Central memory CD4-positive, alpha-beta T cell (primary cell): ENCODE results near the gene UBALD1.

Experiments
- DNase-seq: peaks from one replicate; pipeline ENCODE4 v3.0.0; 2022

Gene UBALD1

DNA sequence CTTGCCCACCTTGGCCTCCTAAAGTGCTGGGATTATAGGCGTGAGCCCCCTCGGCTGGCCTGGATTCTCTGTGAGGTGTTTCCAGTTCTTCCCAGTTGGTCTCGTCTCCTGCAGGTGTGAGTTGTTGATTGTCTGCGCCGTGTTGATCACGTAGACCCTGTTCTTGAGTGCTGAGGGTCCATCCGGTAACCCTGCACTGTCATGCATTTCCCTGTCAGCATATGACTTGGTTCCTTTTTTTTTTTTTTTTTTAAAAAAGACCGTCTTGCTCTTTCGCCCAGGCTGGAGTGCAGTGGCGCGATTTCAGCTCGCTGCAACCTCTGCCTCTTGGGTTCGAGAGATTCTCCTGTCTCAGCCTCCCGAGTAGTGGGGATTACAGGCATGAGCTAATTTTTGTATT is 27.2 kb upstream of the UBALD1 start:
- no peak for DNase-seq

DNA sequence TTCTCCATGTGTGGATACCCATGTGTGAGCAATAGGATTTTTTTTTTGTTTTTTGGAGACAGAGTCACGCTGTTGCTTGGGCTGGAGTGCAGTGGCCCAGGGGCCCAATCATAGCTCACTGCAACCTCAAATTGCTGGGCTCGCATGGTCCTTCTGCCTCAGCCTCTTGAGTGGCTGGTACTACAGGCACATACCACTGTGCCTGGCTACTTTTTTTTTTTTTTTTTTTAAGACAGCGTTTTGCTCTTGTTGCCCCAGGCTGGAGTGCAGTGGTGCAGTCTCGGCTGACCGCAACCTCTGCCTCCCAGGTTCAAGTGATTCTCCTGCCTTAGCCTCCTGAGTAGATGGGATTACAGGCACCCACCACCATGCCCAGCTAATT is 26.6 kb upstream of the UBALD1 start:
- DNase-seq = no peak

DNA sequence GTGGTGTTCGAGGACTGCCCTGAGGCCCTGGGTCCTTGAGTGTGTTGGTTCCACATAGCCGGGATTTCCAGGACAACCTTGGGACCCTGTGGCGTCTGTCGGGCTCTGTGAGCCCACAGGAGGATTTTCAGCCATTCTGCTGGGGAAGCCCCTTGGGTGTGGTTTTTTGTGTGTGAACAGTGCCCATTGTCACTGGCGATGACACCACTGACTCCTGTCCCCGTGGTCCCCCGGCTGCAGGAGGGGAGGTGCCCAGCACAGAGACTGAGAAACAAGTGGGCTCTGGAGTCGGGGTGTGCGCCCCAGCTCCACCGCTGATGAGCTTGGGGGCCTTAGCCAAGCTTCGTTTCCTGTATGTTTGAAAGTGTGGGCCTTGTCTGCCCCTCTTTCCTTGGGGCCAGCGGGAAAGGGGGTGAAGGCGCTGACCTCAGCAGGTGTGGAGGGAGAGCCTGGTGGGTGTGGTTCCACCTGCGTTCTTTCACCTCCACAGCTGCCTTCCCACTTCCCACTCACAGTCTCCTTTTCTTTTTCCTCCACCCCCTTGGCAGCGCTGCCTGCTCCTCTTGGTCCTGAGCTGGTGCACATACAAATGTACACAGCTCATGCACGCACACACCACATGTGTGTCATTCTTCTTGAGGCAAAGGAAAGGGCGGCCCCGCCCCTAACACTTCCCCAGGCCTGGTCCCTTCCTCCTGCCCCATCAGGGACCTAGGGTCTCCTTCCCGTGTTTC is 26.1 kb upstream of the UBALD1 start:
- no peak for DNase-seq

DNA sequence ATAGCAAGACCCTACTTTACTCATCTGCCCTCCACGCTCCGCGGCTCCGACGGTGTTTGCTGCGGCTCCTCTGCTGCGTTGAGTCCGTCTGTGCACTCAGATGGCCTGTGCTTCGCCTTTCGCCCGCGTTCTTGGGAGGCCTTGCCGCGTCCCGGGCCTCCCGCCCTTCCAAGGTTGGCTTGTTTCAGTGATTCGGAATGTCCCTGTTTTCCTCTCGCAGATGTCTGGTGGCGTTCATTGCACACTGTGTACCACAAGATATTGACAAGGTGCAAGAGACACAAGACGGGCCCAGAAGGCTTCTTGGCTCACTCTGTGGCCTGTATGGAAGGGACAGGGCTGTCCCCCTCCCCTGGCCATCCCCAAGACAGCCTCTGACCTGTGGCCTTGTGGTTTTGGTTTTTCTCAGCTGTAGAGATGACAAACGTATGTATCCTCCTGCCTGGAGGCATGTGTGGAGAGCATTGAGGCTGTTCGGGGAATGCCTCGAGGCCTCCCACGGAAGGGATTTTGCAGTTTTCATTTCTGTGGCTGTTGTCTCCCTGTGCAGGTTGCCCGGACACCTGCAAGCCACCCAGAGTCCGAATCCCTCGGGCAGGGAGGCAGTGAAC is 25.3 kb upstream of the UBALD1 start:
- no peak for DNase-seq

DNA sequence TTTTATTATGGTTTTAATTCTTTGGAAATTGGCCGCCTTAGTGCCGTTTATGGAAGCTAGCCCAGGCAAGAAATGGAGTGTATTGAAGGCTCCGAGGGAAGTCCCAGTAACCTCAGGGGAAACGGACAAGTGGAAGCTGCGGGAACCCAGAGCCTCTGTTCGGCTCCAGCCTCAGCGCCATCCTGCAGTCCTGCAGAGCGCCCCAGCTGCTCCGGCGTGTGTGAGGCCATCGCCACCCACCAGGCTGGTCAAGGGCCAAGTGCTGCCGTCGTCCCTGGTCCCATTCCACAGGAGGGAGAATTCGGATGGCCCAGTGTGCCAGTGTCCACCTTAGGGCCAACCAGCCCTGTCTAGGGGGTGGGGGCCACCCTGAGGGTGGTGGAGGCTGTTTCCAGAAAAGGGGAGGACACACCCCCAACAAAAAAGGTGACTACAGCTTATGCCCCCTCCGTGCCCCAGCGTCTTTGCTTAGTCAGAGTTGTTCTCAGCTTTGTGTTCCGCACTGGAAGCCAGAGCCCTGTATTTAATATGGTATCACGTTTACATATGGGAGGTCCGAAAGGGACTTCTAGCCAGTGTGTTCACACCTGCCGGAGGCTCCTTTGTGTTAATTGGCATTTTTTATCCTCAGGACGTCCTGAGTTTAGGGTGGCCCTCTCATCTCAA is 22.9 kb upstream of the UBALD1 start:
- no peak for DNase-seq

DNA sequence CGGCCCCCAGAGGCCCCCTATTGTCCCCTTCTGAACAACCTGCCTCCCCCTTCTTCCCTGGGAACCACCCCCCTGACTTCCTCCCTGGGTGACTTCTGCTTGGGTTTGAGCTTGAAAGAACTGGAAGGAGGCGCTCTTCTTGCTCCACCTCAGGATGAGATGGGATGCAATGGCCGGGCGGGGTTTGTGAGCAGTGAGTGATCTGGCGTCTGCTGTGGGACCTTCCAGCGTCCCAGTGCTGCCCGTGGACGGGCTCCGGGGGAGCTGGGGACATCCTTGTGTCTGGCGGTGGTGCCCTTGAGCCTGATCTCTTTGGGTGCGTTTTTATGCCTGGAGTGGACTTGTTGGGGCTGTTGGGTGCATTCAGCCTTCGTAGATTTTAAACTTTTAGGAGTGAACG is 21.5 kb upstream of the UBALD1 start:
- DNase-seq = no peak

DNA sequence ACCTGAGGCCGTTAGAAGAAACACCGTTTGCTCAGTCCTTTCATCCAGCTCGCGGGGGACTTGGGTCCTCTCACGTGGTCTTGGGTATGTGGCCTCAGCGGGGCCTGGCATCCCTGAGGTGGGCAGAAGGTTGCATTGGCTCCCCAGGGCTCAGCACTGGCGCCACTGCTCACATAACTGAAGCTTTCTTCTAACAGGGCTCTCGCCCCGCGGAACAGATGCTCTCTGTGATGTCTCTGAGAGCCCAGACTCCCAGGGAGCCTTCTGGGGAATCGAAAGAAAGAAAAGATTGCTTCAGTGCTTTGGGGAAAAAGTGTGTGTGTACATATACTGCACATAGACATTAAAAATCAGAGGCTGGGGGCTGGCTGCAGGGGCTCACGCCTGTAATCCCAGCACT is 20.1 kb upstream of the UBALD1 start:
- no peak for DNase-seq

DNA sequence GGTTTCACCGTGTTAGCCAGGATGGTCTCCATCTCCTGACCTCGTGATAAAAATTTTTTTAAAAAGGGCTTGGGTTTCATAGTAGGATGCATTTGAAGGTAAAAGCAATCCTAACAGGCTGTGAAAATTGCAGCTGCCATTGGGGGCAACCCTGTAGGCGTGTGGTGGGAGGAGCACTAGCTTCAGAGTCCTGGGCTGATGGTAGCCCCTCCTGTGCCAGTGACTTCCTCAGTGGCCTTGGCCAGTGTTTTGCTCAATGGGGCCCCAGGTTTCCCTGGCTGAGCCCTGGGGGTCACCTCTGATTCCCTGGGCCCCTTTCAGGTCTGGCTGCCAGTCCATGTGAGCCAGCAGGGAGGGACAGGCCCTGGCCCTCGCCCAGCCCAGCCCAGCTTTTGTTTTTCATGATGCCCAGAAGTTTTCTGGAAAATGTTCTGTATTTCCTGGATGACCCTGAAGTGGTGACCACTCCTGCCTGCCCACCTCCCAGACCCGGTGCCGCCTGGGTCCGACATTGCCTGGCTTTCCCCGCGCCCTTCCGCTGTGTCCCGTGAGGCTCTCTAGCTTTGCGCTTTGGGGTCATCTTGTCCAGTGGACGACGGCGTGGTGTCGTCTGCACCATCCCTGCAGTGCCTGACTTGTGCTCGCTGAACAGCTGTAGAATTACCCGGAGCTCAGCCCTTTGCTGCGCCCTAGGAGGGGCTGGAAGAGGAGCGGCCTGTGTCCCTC is 19.4 kb upstream of the UBALD1 start:
- no peak for DNase-seq

DNA sequence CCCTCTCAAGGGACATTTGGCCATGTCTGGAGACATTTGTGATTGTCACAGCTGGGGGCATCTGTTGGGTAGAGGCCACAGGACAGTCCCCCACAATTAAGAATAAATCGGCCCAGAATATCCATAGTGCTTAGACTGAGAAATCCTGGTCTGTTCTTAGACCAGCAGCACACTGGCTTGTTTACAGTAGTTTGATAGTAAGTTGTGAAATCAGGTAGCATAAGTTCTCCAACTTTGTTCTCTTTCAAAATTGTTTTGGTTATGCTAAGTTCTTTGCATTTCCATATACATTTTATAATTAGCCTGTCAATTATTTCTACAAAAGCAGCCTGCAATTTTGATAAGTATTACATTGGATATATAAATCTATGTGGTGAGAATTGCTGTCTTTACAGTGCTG is 16.8 kb upstream of the UBALD1 start:
- no peak for DNase-seq

DNA sequence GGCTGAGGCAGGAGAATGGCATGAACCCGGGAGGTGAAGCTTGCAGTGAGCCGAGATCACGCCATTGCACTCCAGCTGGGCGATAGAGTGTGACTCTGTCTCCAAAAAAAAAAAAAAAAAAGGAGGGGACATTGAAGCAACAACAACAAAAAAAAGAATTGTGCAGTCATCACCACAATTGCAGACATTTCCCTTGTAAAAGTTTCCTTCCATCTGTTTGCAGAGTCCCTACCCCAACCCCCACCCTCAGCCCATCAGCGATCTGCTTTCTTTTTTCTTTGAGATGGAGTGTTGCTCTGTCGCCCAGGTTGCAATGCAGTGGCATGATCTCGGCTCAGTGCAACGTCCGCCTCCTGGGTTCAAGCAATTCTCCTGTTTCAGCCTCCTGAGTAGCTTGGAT is 13.6 kb upstream of the UBALD1 start:
- DNase-seq = no peak

DNA sequence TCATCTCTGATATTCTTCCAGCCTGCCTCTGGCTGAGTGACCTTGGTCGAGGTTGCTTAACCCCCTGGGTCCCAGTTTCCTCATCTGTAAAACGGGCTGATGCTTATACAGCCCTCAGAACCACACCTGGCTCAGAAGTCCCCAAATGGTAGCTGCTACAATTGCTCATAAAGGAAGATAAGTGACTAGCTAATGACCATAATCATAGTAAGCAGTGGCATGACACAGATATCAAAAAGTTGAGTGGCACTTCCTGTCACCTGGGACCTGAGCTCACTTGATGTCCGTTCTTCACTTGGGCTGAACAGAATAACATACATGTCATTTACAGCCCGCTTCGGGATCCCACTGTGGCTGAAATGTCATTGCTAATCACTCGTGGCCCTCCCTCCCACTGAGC is 11.7 kb upstream of the UBALD1 start:
- no peak for DNase-seq

DNA sequence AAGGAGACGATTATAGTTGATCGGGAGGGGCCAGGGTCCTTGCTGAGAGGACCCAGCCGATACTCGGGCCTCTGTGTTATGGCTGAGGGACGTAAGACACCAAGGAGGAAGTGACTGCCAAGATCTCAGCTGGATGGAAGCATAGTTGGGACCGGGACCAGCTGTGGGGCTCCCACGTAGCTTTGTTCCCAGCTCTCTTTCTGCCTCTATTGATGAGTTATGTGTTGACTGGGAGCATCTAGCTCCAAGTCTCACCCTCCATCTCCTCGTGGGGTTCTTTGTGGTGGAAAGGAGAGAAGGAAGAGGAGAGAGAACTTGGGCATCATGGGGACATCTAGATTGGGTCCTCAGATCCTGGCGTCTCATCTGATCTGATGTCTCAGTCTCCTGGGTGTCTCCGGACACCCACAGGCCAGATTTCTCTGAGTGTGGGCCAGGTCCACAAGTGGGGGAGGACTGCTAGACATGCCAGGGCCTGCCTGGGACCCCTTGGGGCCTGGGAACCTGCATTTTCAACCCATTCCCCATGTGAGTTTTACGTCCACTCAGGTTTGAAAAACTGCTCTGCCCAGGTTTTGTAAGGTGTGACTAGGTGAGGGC is 11.0 kb upstream of the UBALD1 start:
- DNase-seq = no peak

DNA sequence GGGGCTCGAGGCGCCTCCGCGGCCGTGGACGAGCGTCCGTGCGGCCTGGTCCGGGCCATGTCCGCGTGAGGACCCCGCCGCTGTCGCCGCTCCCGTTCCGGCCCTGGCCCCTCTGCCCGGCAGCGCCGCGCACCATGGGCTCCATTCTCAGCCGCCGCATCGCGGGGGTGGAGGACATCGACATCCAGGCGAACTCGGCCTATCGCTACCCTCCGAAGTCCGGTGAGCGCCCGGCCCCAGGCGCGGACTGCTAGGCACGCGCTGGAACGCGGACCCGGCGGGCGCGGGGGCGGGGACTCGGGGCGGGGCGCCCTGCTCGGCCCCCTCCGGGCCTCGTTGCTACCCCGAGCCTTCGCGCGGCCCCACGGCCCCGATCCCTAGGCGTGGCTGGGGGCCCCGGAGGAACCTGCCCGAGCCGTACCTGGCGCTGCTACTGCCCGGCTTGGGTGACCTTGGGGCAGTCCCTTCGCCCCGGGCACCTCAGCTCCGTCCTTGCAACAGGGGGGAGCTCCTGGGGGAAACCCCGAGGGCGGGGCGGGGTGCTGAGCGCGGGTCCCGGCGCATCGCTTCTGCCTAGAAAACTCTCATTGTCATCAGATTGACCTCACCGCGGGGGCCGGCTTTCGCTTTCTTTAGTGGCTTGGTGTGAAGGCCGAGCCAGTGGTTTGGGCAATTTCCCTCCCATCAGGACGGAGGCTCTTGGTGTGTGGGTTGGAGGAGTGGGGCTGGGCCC is 10.3 kb upstream of the UBALD1 start:
- peak; percentile 51 for DNase-seq

DNA sequence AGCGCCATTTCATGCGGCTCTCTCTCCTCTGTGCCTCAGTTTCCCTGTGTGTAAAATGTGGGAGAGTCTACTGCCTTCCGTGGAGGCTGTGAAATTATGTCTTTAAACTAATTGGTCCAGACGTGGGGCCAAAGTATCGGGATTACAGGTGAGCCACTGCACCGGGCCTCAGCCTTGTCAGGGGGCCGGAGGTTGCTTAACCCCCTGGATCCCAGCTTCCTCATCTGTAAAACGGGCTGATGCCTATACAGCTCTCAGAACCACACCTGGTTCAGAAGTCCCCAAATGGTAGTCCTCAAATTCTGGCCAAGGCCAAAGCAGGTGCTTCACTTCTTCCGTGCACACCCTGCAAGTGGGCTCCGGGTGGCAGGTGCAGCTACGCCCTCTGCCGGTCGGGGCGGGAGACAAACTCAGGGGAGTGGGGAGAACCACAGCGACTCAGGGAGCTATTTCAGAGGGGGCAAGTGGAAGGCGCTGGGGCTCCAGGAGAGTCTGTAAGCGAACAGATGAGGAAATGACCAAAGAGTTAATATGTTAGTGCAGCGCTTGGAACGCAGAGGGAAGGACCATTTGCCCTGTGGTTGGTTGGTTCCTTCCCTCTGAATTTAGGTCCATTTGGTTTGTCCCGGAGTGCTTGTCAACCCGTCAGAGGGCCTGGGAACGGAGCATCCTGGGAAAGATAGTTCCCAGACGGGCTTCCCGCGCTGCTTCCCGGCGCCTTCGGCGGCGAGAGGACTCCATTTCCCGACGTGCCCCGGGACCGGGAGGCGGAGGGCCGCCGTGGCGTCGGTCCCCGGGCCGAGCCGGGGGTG is 9.5 kb upstream of the UBALD1 start, which contains the start of gene MGRN1:
TSS of gene MGRN1 (plus strand) at position 812 of the 812 bp plus-strand sequence. CDS start 135 bp downstream, outside the sequence.
- DNase-seq = peak; percentile 92

DNA sequence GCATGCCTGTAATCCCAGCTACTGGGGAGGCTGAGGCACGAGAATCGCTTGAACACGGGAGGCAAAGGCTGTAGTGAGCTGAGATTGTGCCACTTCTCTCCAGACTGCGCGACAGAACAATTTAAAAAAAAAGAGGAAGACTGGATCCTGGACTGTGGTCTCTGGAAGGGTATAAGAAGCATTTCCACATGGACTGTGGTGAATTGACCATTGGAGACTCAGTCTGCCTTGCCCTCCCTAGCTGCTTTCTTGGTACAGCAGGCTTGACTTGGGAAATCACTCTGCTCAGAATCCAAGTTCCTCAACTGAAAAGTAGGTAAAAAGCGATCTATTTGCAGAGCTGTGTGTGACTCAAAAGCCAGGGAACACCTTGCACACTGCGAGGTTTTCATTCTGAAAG is 8.9 kb upstream of the UBALD1 start:
- no peak for DNase-seq

DNA sequence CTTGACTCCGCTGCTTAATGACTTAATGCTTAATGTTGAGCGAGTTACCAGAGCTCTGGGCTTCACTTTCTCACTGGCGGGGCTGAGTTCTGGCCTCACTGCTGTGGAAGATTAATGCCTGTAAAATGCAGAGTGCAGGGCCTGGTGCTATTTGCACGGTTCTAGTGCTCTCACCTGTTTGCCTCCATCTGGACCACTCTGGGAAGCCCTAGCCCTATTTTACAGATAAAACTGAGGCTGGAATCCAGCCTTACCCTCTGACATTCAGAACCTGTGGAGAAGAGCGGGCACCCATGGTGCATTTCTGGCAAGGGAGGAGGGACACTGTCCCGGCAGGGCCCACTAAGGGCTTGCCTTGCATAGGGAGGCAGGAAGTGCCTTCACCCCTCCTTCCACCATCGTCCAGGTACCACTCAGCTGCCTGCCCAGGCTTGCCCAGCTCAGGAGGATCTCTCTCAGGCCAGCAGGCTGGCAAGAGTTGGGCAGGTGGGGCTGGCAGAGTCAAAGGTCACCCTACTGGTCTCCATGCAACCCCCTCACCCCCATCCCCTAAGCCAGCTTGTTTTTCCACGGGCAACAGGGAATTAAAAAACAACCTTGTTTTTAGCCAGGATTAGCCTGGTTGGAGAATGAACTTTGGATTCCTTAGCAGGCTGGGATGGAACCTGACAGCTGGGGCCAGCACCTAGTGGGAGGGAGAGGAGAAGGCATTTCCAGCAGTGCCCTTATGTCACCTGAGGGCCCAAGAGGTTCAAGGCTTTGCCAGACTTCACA is 4.1 kb upstream of the UBALD1 start:
- no peak for DNase-seq

DNA sequence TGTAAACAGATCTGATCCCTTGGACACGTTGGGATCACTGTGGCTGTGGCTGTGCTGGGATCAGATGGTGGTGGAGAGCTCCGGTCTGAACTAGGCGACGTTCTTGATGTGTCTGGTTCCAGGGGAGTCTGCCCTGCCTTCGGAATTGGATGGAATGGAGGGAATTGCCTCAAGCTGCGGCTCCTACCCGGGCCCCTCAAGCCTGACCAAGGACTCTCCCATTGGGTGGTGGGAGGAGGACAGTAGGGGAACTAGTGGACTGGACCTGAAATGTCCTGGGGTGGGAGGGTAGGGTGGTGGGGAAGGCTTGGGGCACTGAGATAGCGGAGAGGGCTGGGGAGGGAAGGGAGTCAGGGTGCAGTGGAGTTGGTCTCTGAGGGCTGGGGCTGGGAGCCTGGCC is 3.2 kb upstream of the UBALD1 start:
- no peak for DNase-seq

DNA sequence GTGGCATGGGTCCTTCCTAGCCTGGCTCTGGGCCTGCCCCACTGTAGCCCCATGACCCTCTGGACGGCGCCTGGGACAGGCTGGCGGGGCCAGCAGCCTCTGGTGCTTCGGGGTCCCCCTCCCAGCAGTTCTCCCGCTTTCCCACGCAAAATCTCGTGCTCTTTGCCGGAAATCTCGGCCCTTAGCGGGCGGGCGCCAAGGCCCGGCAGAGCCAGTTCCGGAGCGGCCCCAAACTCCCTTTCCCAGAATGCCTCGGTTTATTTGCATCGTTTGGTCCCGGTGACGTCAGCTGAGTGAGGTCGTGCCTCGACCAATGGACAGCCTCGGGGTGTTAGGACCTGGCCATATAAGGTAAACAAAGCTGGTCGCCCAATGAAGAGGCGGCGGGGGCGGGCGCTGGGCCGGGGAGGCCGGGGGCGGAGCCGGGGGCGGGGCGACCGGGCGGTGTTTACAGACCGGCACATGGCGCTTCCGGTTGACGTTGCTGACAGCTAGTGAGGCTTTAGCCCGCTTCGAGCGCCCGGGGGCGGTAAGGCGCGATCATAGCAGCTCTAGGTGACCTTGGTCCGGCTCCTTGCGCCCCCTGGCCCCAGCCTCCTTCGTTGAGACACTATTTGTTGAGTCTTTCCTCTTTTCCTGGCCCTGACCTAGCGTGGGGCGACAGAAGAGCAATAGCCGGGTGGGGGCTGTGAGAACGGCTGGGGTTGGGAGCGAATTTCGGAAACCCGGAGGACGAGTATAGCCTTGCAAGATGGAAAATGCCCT is 1.5 kb upstream of the UBALD1 start:
- DNase-seq = peak; percentile 99

DNA sequence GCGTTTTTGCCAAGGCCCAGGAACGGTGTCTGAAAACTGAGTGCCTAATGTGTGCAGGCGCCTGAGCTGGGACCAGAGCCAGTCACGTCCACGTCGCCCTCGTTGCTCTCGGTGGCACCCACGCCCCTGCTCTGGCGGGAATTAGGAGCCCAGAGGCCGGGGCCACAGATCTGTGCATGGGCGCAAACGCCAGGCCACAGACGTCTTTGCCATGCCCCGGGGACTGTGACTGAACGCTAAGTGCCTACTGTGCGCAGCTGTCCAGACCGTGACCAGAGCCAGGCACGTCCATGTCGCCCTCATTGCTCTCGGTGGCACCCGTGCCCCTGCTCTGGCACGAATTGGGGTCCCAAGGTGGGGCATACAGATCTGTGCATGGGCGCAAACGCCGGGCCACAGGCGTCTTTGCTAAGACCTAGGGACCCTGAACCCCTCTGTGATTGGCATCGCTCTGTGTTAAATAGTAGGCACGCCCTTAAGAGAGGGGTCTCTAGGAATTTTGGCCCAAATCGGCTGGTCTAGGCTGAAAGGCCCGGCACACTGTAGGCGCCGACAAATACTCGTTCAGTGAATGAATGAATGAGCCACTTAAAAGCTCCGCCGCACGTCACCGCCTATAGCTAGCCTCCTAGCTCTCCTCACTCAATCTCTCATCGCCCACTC is 827 bp upstream of the UBALD1 start:
- no peak for DNase-seq
